ENCODE measurements around the gene RNF31.

DNA sequence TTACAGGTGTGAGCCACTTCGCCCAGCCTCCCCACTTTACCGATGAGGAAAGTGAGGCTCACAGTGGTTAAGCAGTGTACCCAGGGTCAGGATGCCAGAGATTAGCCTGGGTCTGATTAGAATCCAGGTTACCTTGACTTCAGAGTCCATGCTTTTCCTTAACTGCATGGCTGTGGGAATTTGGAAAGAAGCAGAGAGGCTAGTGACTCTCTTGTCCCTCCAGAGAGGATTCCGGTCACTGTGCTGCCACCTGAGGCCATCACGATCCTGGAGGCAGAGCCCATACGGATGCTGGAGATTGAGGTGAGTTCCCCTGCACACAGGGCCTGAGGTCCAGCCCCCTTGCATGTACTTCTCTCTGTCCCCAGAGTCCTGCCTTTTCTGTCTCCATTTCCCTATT, 29.3 kb downstream of the RNF31 start:
- TF ChIP-seq, protein P1, sequence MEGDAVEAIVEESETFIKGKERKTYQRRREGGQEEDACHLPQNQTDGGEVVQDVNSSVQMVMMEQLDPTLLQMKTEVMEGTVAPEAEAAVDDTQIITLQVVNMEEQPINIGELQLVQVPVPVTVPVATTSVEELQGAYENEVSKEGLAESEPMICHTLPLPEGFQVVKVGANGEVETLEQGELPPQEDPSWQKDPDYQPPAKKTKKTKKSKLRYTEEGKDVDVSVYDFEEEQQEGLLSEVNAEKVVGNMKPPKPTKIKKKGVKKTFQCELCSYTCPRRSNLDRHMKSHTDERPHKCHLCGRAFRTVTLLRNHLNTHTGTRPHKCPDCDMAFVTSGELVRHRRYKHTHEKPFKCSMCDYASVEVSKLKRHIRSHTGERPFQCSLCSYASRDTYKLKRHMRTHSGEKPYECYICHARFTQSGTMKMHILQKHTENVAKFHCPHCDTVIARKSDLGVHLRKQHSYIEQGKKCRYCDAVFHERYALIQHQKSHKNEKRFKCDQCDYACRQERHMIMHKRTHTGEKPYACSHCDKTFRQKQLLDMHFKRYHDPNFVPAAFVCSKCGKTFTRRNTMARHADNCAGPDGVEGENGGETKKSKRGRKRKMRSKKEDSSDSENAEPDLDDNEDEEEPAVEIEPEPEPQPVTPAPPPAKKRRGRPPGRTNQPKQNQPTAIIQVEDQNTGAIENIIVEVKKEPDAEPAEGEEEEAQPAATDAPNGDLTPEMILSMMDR (IDR thresholded peaks at IDR 0.05; ENCODE audit: low read length), result no peak
- no peak for TF ChIP-seq EZH2 (IDR thresholded peaks at IDR 0.05; ENCODE audit: borderline replicate concordance, low read length)
